Glomerular visceral epithelial cell (primary cell): ENCODE measurements around the gene NDUFAF5.
"Not testable (repeated sequence)": the region's sequence is repeated elsewhere in the genome, so short reads cannot be mapped to it uniquely, and the experiment has no call there.

Experiments used
- DNase-seq: peaks from one replicate; pipeline ENCODE4 v3.0.0-alpha.2; 2016; ENCODE audit errors: extremely low spot score

NDUFAF5 gene, protein sequence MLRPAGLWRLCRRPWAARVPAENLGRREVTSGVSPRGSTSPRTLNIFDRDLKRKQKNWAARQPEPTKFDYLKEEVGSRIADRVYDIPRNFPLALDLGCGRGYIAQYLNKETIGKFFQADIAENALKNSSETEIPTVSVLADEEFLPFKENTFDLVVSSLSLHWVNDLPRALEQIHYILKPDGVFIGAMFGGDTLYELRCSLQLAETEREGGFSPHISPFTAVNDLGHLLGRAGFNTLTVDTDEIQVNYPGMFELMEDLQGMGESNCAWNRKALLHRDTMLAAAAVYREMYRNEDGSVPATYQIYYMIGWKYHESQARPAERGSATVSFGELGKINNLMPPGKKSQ

DNA sequence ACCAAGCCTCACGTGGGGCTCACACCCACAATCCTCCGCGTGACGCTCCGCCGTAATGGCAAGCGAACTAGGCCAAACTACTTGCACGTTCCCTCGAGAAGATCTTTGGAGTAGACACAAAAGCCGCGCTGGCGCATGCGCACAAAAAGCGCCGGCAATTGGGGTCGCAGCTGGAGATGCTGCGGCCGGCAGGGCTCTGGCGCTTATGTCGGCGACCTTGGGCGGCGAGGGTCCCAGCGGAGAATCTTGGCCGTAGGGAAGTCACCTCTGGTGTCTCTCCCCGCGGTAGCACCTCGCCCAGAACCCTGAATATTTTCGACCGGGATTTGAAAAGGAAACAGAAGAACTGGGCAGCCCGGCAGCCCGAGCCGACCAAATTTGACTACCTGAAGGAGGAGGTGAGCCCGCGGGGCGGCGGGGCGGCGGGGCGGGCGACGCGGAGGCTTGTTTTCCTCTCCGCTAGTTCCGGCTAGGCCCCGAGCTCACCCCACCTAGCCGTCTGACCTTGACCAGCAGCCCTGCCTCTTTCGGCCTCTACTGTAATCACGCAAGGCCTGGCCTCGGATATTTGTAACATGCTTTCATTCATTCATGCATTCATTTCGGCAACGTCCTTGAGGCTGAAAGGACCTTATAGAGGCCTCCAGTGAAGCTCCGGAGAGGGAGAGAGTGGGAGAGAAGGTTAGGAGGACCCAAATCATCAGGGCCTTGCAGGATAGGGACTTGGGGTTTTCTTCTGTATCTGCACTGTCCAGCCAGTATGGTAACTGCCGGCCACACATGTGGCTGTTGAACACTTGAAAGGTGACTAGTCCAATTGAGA, at the start of gene NDUFAF5, which contains the start of gene ESF1:
Gene NDUFAF5 (plus strand): TSS at position 136 of the 823 bp plus-strand sequence. CDS start 41 bp downstream, at position 177.
Gene ESF1 (minus strand): TSS at position 27 of the 823 bp plus-strand sequence. CDS start 1,779 bp downstream, outside the sequence.
- peak; percentile 97 for DNase-seq

DNA sequence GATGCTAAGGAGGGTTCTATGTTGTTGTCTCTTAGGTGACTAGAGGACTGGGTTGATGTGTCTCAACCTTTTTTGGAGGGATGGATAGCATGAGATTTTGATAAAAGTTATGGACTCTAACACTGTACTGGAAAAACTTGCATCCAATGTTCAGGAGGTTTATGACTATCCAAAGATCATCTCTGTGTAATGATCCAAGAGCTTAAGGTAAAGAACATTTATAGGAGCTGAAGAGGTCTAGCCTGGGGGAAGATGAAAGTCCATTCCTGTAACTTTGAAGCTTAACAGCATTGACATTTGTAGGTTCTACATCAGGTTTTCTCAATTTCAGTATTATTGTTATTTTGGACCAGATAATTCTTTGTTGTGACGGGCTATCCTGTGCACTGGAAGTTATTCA, 49.0 kb upstream of the NDUFAF5 start:
- no peak for DNase-seq

DNA sequence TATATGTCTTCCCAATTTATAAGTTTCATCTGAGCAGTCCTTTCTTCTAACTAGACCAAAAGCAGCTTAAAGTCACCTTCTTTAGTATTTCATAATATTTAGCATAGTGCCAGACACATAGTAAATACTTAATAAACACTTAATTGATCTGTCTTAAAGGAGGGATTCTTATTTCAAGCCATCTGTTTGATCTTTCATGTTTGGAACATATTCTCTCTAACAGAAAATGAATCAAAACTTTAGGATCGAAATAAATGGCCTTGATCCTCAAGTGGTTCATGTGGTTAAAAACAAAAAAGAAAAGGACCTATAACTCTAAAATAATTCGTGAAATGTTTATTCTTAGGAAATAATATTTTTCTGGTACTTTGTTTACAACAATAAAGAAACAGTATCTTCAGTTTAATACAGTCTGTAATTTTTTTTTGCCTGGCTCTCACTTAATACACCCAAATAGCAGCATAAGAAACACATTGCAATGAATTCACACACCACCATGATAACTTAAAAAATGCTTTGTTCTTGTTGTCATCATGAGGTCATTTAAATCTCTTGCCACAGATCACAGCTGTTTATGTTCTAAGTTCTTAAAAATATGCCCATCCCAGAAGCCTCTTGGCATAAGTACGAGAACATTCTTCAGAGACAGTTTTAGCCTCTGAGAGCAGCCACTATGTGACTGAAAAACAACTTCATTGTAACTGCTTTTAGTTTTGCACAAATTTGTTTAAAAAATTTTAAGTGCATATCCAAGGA, 48.2 kb upstream of the NDUFAF5 start:
- no peak for DNase-seq

DNA sequence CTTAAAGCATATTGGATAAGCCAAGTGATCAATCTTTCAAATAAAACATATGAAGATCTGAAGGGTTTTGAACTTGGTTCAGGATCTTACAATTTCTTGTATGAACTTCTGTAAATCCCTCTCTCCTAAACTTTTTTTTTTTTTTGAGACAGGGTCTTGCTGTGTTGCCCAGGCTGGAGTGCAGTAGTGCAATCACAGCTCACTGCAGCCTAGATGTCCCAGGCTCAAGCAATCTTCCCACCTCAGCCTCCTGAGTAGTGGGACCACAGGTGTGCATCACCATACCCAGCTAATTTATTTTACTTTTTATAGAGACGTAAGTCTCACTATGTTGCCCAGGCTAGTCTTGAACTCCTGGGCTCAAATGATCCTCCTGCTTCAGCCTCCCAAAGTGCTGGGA, 46.6 kb upstream of the NDUFAF5 start:
- DNase-seq = not testable (repeated sequence)

DNA sequence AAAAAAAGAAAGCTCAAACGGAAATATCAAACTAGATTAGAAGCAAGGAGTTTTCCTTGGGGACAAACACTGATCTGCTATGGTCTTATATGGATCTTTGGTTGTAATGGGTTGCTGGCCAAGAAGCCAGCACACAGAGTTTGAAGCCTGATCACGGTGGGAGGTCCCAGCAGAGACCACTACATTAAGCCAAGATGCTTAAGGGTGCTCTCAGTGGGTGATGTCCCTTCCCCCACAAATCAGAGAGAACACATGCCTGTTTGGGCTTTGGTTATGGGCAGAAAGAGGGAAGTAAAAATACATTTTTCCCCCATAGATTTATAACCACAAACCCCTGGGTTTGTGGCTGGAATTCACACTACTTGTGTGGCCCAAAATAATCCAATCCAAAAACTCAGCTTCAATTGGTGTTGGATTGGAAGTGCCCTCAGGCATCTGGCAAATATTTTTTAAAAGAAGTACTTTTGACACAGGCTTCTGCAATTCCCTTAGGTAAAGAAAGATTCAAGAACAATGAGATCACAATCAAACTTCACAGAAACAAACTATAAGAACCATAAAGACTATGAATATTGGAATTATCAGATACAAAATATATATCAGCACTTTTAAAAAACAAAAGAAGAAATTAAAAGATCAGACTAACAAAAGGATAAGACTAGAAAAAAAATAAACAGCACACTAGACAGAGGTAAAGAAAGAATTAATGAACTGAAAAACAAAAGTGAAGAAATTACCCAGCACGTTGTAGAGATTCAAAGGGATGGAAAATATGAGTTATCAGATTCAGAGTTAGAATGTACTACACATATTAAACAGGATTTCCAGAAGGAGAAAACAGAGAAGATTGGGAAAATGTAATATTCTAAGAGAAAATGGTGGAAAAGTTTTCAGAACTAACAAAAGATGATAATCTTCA, 44.8 kb upstream of the NDUFAF5 start:
- no peak for DNase-seq

DNA sequence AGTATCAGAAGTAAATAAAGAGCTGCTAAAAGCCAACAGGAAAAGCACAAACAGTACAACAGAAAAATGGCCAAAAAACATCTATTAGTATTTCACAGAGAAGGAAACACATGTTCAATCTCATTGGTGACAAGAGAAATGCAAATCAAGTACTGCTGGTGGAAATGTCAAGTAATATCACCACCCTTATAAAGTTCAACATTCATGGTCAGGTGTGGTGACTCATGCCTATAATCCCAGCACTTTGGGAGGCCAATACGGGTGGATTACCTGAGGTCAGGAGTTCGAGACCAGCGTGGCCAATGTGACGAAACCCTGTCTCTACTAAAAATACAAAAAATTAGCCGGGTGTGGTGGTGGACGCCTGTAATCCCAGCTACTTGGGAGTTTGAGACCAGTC, 42.9 kb upstream of the NDUFAF5 start:
- no peak for DNase-seq

DNA sequence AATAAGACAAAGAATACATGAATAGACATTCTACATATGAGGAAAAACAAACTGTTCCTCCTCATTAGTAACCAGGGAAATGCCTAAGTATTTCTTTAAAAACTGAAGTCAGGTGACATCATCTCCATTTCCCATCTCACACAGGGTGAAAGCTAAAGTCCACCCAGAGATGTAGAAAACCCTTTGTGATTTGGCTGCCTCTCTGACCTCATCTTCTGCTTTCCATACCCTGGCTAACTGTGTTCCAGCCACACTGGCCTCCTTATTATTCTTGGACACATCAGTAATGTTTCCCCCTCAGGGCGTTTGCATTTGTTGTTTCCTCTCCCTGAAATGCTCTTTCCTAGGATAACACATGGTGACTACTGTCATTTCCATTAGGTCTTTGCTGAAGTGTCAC, 40.5 kb upstream of the NDUFAF5 start:
- no peak for DNase-seq

DNA sequence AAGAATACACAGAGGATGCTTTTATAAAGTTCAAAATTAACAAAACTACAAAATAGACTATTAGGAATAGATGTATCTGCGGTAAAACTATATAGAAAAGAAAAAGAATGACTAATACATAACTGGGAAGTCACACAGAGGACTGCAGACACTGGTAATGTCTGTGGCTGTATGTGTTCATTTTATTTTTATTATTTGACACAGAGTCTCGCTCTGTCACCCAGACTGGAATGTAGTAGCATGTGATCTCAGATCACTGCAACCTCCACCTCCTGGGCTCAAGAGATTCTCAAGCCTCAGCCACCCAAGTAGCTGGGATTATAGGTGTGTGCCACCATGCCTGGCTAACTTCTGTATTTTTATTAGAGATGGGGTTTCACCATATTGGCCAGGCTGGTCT, 39.0 kb upstream of the NDUFAF5 start:
- no peak for DNase-seq

DNA sequence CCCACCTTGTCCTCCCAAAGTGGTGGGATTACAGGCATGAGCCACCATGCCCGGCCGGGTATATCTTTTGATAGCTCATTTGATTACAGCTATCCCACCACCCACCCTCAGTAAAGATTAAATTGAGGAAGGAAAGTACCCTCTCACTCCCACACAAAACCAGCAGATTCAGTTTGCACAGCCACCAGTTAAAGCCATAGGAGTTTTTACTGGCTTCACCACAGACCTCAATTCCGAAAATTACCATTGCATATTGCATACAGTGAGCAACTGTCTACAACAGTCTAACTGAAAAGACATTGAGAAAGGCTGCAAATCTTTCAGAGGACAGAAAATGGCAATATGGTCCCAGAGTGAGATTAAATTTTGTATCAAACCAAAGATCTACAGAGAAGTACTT, 35.0 kb upstream of the NDUFAF5 start:
- DNase-seq = no peak

DNA sequence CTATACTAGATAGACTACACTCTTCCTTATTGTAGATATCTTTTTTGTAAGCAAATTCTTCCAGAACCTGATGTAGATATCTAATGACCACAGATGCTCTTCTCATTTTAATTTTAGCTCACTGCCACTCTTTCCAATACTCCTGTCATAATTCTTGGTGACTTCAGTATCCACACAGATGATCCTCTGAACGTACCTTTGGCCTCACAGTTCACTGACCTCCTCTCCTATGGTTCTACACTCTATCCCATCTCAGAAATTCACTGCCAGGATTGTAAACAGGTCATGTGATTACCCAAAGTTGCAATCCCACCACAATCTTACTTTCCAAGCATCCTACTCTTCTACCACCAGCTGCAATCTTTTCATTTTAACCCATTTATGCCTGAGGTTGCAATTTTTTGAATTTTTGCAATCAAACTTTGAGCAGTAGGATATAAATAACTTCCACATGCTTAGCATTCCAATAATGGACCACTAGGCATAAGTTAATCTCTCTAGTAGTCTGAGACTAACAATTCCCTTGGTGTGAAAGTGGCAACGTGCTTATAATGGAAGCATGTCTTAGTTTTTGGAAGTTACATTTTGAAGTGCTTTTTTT, 31.3 kb upstream of the NDUFAF5 start:
- no peak for DNase-seq

DNA sequence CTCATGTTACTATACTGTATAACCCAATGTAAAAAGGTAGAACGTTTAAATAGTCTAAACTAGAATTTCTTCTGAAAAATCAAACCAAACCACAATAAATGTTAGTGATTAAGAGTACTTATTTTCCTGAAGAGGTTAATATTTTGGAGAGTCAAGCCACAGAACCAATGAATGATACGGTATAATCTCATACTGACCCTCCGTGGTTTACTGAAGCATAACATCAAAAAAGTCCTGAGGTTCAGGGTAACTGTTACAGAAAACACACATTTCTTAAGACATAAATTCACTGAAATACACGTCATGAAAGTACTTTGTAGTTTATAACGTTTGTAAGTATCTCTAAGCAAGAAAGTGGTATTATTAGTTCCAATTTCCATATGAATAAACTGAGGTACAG, 29.0 kb upstream of the NDUFAF5 start:
- no peak for DNase-seq

DNA sequence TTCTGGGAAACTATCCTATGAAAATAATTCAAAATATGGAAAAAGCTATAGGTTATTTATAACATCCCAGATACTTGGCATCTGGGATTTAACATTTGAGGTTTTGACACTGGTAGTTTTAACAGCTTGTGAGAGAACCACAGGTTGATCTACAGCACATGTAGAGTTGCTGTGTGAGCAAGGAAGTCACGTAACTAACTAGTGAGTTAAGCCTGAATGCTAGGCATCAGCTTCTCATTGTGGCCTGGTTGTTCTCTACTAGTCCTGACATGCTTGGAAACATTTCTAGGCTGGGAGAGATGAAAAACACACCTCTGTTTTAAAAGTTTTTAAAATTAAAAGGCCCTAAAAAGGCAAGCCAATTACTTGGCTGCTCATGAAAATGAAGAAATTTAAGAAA, 28.3 kb upstream of the NDUFAF5 start:
- no peak for DNase-seq

DNA sequence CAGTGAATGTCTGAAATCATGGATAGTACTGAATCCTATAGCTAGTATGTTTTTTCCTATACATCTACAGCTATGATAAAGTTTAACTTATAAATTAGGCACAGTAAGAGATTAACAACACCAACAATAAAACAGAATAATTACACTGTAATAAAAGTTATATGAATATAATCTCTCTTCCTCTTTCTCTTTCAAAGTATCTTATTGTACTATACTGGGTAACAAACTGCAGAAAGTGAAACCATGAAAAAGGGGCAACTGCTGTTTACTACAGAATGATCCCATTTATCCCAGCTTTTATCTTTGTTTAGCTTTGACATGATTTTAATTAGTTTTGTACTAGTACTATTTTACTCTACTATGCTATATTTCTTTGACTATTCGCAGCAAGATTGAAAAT, 25.9 kb upstream of the NDUFAF5 start:
- DNase-seq = no peak

DNA sequence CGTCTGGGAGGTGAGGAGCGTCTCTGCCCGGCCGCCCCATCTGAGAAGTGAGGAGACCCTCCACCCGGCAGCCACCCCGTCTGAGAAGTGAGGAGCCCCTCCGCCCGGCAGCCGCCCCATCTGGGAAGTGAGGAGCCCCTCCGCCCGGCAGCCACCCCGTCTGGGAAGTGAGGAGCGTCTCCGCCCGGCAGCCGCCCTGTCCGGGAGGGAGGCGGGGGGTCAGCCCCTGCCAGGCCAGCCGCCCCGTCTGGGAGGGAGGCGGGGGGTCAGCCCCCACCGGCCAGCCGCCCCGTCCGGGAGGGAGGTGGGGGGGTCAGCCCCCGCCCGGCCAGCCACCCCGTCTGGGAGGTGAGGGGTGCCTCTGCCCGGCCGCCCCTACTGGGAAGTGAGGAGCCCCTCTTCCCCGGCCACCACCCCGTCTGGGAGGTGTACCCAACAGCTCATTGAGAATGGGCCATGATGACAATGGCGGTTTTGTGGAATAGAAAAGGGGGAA, 24.3 kb upstream of the NDUFAF5 start:
- not testable (repeated sequence) for DNase-seq

DNA sequence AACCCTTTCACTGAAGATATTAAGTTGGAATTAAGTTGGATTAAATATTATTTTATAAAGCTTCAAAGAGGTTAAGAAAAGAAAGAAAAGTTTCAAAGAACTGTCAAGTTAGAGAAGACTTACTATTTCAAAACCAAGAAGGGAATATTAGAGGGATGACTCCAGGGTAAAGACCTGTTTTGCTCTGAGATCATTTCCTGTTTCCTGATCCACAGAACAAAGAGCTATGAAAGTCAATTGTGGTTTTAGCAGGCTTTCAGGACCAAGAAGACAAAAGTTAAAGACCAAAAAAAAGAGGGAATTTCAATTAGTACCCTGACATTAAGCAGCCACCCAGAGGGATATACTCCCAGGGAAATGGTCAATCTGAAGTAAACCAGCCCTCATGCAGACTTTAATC, 19.5 kb upstream of the NDUFAF5 start:
- DNase-seq = no peak

DNA sequence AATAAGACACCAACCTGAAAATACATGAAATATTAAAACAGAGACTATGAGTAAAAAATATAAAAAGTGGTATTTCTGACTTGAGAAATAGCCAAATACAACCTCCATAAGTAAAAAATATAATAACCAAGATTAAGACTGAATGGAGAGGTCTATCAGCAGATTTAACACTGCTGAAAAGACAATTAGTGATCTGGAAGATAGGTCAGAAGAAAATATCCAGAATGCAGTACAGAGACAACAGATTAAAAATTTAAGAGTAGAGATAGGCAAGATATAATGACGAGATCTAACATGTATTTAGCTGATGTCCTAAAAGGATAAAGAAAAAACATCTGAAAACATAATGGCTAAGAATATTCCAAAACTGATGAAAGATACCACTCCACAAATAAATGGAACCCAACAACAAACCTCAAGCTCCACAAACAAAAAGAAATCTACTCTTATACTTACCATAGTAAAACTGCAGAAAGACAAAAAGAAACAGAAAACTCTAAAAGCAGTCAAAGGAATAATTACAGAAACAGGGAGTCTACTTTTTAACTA, 18.9 kb upstream of the NDUFAF5 start:
- DNase-seq = no peak

DNA sequence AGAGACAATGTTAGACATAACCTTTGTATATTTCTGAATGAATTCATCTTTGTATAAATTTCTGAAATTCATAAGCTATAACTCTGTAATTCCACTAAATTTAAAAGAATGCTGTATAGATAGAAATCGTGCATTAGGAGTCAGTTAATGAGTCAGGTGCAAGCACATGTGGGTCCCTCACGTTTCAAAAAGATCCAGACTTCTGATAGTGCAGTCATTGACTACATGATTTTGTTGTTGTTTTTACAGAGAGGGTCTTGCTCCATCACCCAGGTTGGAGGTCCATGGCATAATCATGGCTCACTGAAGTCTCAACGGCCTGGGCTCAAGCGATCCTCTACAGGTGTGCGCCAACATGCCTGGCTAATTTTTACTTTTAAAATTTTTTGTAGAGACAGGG, 14.7 kb upstream of the NDUFAF5 start:
- no peak for DNase-seq

DNA sequence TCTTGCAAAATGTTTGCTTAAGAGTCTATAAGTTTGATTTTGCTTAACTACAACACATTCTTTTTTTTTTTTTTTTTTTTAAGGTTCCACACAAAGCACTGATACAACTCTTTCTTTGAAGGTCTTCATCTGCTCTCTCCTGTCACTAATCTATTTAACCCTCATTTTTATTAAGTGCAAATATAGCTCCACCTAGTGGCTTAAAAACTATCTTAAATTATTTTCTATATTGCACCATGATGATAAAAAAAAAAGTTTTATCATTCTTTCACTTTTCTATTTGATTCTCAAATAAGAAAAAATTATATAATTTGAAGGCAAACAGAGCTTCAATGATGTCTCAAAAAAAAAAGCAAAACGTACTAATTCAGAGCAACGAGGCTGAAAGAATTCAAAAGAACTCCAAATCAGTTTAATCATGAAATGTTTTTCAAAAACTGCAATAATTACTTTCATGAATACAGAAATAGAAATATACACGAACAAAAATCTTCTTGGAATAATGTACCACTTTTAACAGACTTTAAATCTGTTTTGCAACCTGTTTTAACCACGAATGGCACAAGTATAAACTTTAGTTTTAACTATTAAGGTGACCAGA, 12.9 kb upstream of the NDUFAF5 start:
- peak; percentile 12 for DNase-seq

DNA sequence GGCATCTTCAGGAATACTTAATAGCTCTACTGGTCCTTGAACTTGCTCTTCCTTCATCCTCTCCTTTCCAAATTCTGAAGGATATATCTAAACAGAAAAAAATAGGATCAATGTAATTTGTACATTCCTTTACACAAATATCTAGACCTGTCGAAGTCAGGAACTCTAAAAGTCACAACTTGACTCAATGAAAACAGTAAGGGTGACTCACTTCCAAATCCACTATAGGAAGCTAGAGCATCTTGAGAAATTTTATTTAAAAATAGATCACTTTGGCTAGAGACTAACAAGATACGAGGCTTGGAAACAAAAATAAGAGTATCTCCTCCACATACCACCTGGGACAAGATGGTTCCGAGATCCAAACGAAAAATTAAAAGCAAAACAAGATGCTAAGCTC, 12.3 kb upstream of the NDUFAF5 start:
- no peak for DNase-seq

DNA sequence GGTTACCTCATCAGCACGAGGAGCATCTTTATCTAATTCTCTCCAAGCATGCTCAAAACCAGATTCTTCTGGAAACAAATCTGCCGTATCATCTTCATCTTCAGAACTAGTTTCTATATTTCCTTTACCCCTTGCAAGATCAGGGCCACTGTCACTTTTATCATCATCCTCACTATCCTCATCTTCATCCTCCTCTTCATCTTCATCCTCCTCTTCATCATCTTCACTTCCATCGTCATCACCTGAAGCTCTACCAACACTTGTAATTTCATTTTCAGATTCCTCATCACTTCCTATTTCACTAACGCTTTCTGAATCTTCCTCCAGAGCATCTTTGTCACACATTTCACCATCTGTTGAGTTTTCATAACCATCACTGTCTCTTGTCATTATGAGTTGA, 9.0 kb upstream of the NDUFAF5 start:
- DNase-seq = no peak
